WTC11 (cell line): ENCODE measurements around the gene NRIP3. TPM values are rescaled to one million over a fixed set of nuclear protein-coding genes. Genes with fewer than 3 reads are reported as not detected.

ENCODE experiments used
- ATAC-seq: fragments of 200-7000 bp; cut with Tn5 transposase; 2 replicates; pipeline ENCODE4 v1.10.0; 2021; ENCODE audit warnings: mild to moderate bottlenecking, moderate library complexity
- CTCF ChIA-PET: fragments of 300-600 bp; sonication (Branson Sonifier 250); formaldehyde crosslinking; loops from one replicate; lab custom pipeline; 2021; ENCODE audit warnings: antibody characterized with exemption; lab: Charles Lee
- POLR2A ChIA-PET: fragments of 350-600 bp; sonication (Branson Sonifier 250); formaldehyde crosslinking; loops from one replicate; lab custom pipeline; 2021; ENCODE audit warnings: antibody characterized with exemption; lab: Charles Lee
- DNase-seq: peaks from one replicate; pipeline ENCODE4 v3.0.0; 2021; ENCODE audit warnings: low spot score
- H3K27ac Mint-ChIP-seq: 2 replicates; pipeline ENCODE4 v1.8.0; 2021; ENCODE audit warnings: mixed read lengths
- H3K27me3 Mint-ChIP-seq: 2 replicates; pipeline ENCODE4 v1.8.0; 2021; ENCODE audit warnings: low read depth, mild to moderate bottlenecking, moderate library complexity, mixed read lengths
- H3K36me3 Mint-ChIP-seq: 2 replicates; pipeline ENCODE4 v1.8.0; 2021; ENCODE audit warnings: mixed read lengths
- H3K4me1 Mint-ChIP-seq: 2 replicates; pipeline ENCODE4 v1.8.0; 2022; ENCODE audit warnings: mixed read lengths
- H3K4me3 Mint-ChIP-seq: 2 replicates; pipeline ENCODE4 v1.8.0; 2021; ENCODE audit warnings: mild to moderate bottlenecking, moderate library complexity, mixed read lengths
- H3K9me3 Mint-ChIP-seq: 2 replicates; pipeline ENCODE4 v1.8.0; 2021; ENCODE audit warnings: mixed read lengths
- ARID4B ChIP-seq: sonication (generic); formaldehyde crosslinking; IDR thresholded peaks from 2 replicates; pipeline ENCODE4 v1.8.0; 2023; ENCODE audit warnings: missing genetic modification reagents, mild to moderate bottlenecking, borderline replicate concordance
- ATF3 ChIP-seq: sonication (generic); formaldehyde crosslinking; conservative IDR thresholded peaks from 2 replicates; pipeline ENCODE4 v1.8.1; 2022; ENCODE audit warnings: mild to moderate bottlenecking, missing genetic modification reagents
- CREB1 ChIP-seq: sonication (generic); formaldehyde crosslinking; IDR thresholded peaks from 2 replicates; pipeline ENCODE4 v1.8.0; 2023; ENCODE audit warnings: mild to moderate bottlenecking, missing genetic modification reagents
- CTCF ChIP-seq: fragments of 200-600 bp; IDR thresholded peaks from 2 replicates; pipeline ENCODE4 v1.8.0; 2022; ENCODE audit warnings: antibody characterized with exemption
- E2F5 ChIP-seq: sonication (generic); formaldehyde crosslinking; IDR thresholded peaks from 2 replicates; pipeline ENCODE4 v1.8.1; 2022; ENCODE audit warnings: mild to moderate bottlenecking, moderate library complexity, missing genetic modification reagents
- ELF4 ChIP-seq: sonication (generic); formaldehyde crosslinking; IDR thresholded peaks from 2 replicates; pipeline ENCODE4 v1.8.1; 2022; ENCODE audit warnings: low read depth, mild to moderate bottlenecking, moderate library complexity, missing genetic modification reagents
- EMX1 ChIP-seq: fragments of 250-450 bp; sonication (Bioruptor Pico); IDR thresholded peaks from 2 replicates; pipeline ENCODE4 v1.8.0; 2021; ENCODE audit warnings: mild to moderate bottlenecking
- HMGA2 ChIP-seq: fragments of 250-450 bp; sonication (Bioruptor Pico); IDR thresholded peaks from 2 replicates; pipeline ENCODE4 v1.4.0; 2021; ENCODE audit warnings: mild to moderate bottlenecking, moderate library complexity
- IRF1 ChIP-seq: sonication (generic); formaldehyde crosslinking; IDR thresholded peaks from 2 replicates; pipeline ENCODE4 v1.8.0; 2023; ENCODE audit warnings: missing genetic modification reagents
- JAZF1 ChIP-seq: fragments of 250-450 bp; sonication (Bioruptor Pico); IDR thresholded peaks from 2 replicates; pipeline ENCODE4 v1.9.0; 2021; ENCODE audit warnings: moderate library complexity, mild to moderate bottlenecking, inconsistent platforms
- MYBL2 ChIP-seq: sonication (generic); formaldehyde crosslinking; IDR thresholded peaks from 2 replicates; pipeline ENCODE4 v1.8.1; 2023; ENCODE audit warnings: mild to moderate bottlenecking, moderate library complexity, missing genetic modification reagents
- NR1H2 ChIP-seq: sonication (generic); formaldehyde crosslinking; IDR thresholded peaks from 2 replicates; pipeline ENCODE4 v1.9.0; 2021; ENCODE audit warnings: mild to moderate bottlenecking, moderate library complexity, missing genetic modification reagents
- SMAD3 ChIP-seq: sonication (generic); formaldehyde crosslinking; IDR thresholded peaks from 2 replicates; pipeline ENCODE4 v1.8.0; 2022; ENCODE audit warnings: missing genetic modification reagents, mild to moderate bottlenecking, borderline replicate concordance
- ZNF317 ChIP-seq: sonication (generic); formaldehyde crosslinking; IDR thresholded peaks from 2 replicates; pipeline ENCODE4 v1.8.1; 2023; ENCODE audit warnings: low read depth, mild to moderate bottlenecking, moderate library complexity, missing genetic modification reagents, borderline replicate concordance
- total RNA-seq: library from RNA; stranded (reverse); gene quantifications from 3 replicates; pipeline ENCODE4 v1.2.3, GENCODE V29; 2021
- TF ChIP-seq, protein P1 (sequence below): sonication (generic); formaldehyde crosslinking; IDR thresholded peaks from 2 replicates; pipeline ENCODE4 v1.8.1; 2022; ENCODE audit warnings: missing genetic modification reagents, borderline replicate concordance

NRIP3 gene
- total RNA-seq, 1 experiment from 2014 or later = 4.5 TPM

GRCh38 chr11:9019861-9020260 is 16.1 kb upstream of the NRIP3 start (continued):
- TF ChIP-seq CREB1 (no peak), ZNF317 (no peak), JAZF1 (no peak), SMAD3 (CRISPR knock-in tag) (no peak), MYBL2 (CRISPR knock-in tag) (no peak)
- TF ChIP-seq, all 79 proteins: peak for 0

- DNase-seq (no peak), ATAC-seq (no peak)
- TF ChIP-seq NR1H2 (CRISPR knock-in tag) (no peak), CTCF (no peak), ELF4 (CRISPR knock-in tag) (no peak), ATF3 (no peak), IRF1 (no peak), HMGA2 (CRISPR knock-in tag) (no peak), ARID4B (no peak), E2F5 (CRISPR knock-in tag) (no peak), EMX1 (CRISPR knock-in tag) (no peak)
- TF ChIP-seq, protein P1, sequence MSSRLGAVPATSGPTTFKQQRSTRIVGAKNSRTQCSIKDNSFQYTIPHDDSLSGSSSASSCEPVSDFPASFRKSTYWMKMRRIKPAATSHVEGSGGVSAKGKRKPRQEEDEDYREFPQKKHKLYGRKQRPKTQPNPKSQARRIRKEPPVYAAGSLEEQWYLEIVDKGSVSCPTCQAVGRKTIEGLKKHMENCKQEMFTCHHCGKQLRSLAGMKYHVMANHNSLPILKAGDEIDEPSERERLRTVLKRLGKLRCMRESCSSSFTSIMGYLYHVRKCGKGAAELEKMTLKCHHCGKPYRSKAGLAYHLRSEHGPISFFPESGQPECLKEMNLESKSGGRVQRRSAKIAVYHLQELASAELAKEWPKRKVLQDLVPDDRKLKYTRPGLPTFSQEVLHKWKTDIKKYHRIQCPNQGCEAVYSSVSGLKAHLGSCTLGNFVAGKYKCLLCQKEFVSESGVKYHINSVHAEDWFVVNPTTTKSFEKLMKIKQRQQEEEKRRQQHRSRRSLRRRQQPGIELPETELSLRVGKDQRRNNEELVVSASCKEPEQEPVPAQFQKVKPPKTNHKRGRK (CRISPR knock-in tag) = no peak
- ChIA-PET POLR2A (no interaction called here), CTCF (interaction anchor here (1.2 to 5.8 kb wide), 5 partner anchors 12 to 120 kb away, joined by 5 to 88 read pairs (median 23); no protein-coding TSS in a partner anchor)
- Mint-ChIP-seq H3K9me3 (peaks cover 5% of the 10 kb centered on the region), H3K4me3 (no peak overlapping the region), H3K36me3 (peaks cover 2% of the 10 kb centered on the region), H3K4me1 (peaks cover 9% of the 10 kb centered on the region), H3K27me3 (no peaks in the 10 kb centered on the region; the same call in 1 of the 2 replicates), H3K27ac (no peak overlapping the region)
Observed at GRCh38 chr11:9017773-9018172, 14.0 kb upstream of the NRIP3 start.
